GM12873 (cell line): Measurements from ENCODE around the gene CACNA2D3.

Experiments used
- CTCF ChIP-seq: IDR thresholded peaks from 2 replicates; pipeline ENCODE4 v1.5.1; 2012; ENCODE audit warnings: low read depth, mild to moderate bottlenecking, moderate library complexity, low read length, control low read depth; ENCODE audit not compliant: insufficient read depth; ENCODE audit errors: missing control alignments

Gene CACNA2D3

DNA sequence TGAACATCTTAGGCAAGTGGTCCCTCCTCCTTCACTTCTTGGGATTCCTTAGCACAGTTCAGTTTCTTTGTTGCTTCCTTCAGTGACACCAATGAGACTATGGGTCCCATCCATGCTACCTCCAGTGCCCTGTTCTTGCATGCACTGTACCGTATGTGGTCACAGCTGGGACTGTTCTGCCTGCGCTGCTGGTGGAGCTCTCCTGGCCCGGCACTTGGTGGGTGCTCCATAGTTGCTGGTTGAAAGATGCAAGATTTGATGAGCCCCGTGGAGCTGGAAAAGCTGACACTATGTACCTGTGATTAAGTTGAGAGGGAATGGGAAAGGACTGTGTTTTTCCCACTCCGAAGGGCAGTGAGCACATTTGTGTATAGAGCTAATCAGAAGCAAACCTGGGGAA, 407.7 kb downstream of the CACNA2D3 start:
- TF ChIP-seq CTCF = no peak

- no peak for TF ChIP-seq CTCF
These were observed 408.6 kb downstream of the CACNA2D3 start for GRCh38 chr3:54530944-54531343.

- TF ChIP-seq CTCF = no peak
These were observed 409.4 kb downstream of the CACNA2D3 start for GRCh38 chr3:54531741-54532140.

GRCh38 chr3:54533856-54534255, 411.5 kb downstream of the CACNA2D3 start:
- TF ChIP-seq CTCF = no peak

- TF ChIP-seq CTCF = no peak
These were observed 413.3 kb downstream of the CACNA2D3 start for GRCh38 chr3:54535619-54536018.

DNA sequence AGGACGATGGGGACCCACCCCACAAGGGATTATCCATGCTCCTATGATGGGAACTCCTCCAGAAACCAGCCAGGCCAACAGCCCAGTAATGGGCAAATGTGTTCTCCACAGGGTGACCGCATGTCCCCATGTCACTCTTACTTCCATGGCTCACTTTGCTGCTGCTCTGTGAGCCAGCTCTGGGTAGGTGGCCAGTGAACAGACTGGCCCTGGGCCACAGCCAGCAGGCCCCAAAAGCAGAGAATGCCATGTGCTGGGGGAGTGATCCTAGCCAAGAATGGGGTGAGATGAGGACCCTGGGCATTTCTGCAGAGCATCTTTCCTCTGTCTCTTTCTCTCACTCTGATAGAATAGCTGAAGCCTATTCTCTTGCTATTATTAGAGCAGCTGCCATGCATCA, 414.1 kb downstream of the CACNA2D3 start:
- TF ChIP-seq CTCF = no peak

DNA sequence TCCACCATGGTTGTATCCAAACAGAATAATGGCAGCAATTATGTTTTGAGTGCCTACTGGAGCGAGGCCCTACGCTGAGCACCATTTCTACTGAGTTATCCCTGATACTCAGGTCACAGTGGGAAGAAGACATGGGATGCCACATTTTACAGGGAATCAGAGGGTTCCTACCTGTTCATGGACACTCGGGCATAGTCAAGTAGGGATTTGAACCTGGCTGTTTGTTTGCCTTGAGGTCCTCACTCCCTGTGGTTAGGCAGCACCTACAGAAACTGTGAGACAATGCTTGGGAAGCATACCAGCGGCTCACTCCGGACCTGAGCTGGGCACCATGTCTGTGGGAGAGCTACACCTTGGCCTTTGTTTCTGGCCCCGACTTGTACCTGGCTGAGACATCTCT, 415.2 kb downstream of the CACNA2D3 start:
- no peak for TF ChIP-seq CTCF
